Islet precursor cell (in vitro differentiated cells): ENCODE data around the gene LDLRAD4.

Source experiments
- DNase-seq: peaks from one replicate; pipeline ENCODE4 v3.0.0-alpha.2; 2018

Gene LDLRAD4

GRCh38 chr18:13416208-13416607 is 197.6 kb downstream of the LDLRAD4 start:
- no peak for DNase-seq

- DNase-seq = no peak
These were observed 198.3 kb downstream of the LDLRAD4 start for GRCh38 chr18:13416848-13417247.

- no peak for DNase-seq
These were observed 199.6 kb downstream of the LDLRAD4 start for GRCh38 chr18:13418013-13418710.

GRCh38 chr18:13420969-13421686 is 202.6 kb downstream of the LDLRAD4 start:
- DNase-seq = no peak

GRCh38 chr18:13422541-13423147 is 204.1 kb downstream of the LDLRAD4 start:
- no peak for DNase-seq

GRCh38 chr18:13423352-13423751 is 204.8 kb downstream of the LDLRAD4 start:
- DNase-seq = no peak

- DNase-seq = no peak
These were observed 205.8 kb downstream of the LDLRAD4 start for GRCh38 chr18:13424363-13424762.

- DNase-seq = peak; percentile 85
These were observed 207.0 kb downstream of the LDLRAD4 start for GRCh38 chr18:13425357-13426091.

- no peak for DNase-seq
These were observed 208.8 kb downstream of the LDLRAD4 start for GRCh38 chr18:13427354-13427753.

GRCh38 chr18:13428319-13428718 is 209.8 kb downstream of the LDLRAD4 start:
- DNase-seq = no peak

- DNase-seq = no peak
These were observed 210.5 kb downstream of the LDLRAD4 start for GRCh38 chr18:13429016-13429415.

- no peak for DNase-seq
These were observed 211.4 kb downstream of the LDLRAD4 start for GRCh38 chr18:13429884-13430510.

- no peak for DNase-seq
These were observed 212.1 kb downstream of the LDLRAD4 start for GRCh38 chr18:13430663-13431062.

- DNase-seq = no peak
These were observed 213.3 kb downstream of the LDLRAD4 start for GRCh38 chr18:13431886-13432285.

GRCh38 chr18:13433125-13433524 is 214.6 kb downstream of the LDLRAD4 start:
- DNase-seq = no peak

GRCh38 chr18:13433685-13434084 is 215.1 kb downstream of the LDLRAD4 start:
- DNase-seq = no peak

- no peak for DNase-seq
These were observed 216.3 kb downstream of the LDLRAD4 start for GRCh38 chr18:13434854-13435253.

GRCh38 chr18:13435586-13436333 is 217.2 kb downstream of the LDLRAD4 start:
- no peak for DNase-seq

GRCh38 chr18:13436576-13436975 is 218.0 kb downstream of the LDLRAD4 start:
- no peak for DNase-seq

GRCh38 chr18:13437034-13437433 is 218.5 kb downstream of the LDLRAD4 start:
- DNase-seq = no peak

- DNase-seq = no peak
These were observed 219.4 kb downstream of the LDLRAD4 start for GRCh38 chr18:13437796-13438506.
